GM12878 (cell line): ENCODE results near the gene EMC1. TPM values are rescaled to one million over a fixed set of nuclear protein-coding genes. Genes with fewer than 3 reads are reported as not detected.

Experiments used
- ATAC-seq: fragments of 200-7000 bp; cut with Tn5 transposase; 3 replicates; pipeline ENCODE4 v1.9.1; 2020; ENCODE audit warnings: mild to moderate bottlenecking, moderate library complexity
- BruUV-seq: library from RNA; stranded (reverse); fragments of 400-500 nt; replicated peaks from 2 replicates; lab custom pipeline; 2021; lab: Mats Ljungman, UMichigan
- CTCF ChIA-PET: fragments of 300-600 bp; sonication (Branson Sonifier 250); formaldehyde crosslinking; extraction: SDS; loops from one replicate; lab custom pipeline; 2021; ENCODE audit warnings: inconsistent platforms; lab: Yijun Ruan, JAX
- POLR2A ChIA-PET: fragments of 350-600 bp; formaldehyde crosslinking; extraction: SDS; loops from one replicate; lab custom pipeline; 2021; ENCODE audit warnings: inconsistent platforms; lab: Charles Lee
- RAD21 ChIA-PET: fragments of 300-600 bp; sonication (Branson Sonifier 250); formaldehyde crosslinking; loops from one replicate; lab custom pipeline; 2023; ENCODE audit warnings: antibody characterized with exemption; ENCODE audit not compliant: unreplicated experiment; lab: Charles Lee
- SMC1A ChIA-PET: fragments of 300-600 bp; sonication (Branson Sonifier 250); formaldehyde crosslinking; loops from one replicate; lab custom pipeline; 2023; ENCODE audit not compliant: unreplicated experiment, uncharacterized antibody; lab: Charles Lee
- DNase-seq: peaks from one replicate; pipeline ENCODE4 v3.0.0-alpha.2; 2011; ENCODE audit warnings: low read depth, low spot score
- FAIRE-seq: peaks from 3 replicates; lab custom pipeline; 2011; peaks lifted over from hg19 to GRCh38; lab: Jason Lieb, UNC
- H2AFZ ChIP-seq: 2 replicates; pipeline ENCODE4 v1.6.0; 2011; ENCODE audit warnings: low read depth, low read length, control low read depth; ENCODE audit not compliant: control insufficient read depth
- H3K27ac ChIP-seq: 2 replicates; pipeline ENCODE4 v1.5.1; 2011; ENCODE audit warnings: control low read depth; ENCODE audit not compliant: control insufficient read depth, insufficient read depth
- H3K27me3 ChIP-seq, 2 experiments: replicated peaks in 1 of 2; 2 replicates each; pipeline versions ENCODE4 v1.6.0 to v1.6.1; 2011; ENCODE audit warnings: low read length in 1 of 2; ENCODE audit not compliant: control insufficient read depth in 2 of 2, insufficient read depth in 2 of 2
- H3K36me3 ChIP-seq, 2 experiments: 2 replicates each; pipeline ENCODE4 v1.5.1; 2011; ENCODE audit warnings: low read length in 1 of 2; ENCODE audit not compliant: control insufficient read depth in 2 of 2, insufficient read depth in 2 of 2
- H3K4me1 ChIP-seq: 2 replicates; pipeline ENCODE4 v1.6.1; 2011; ENCODE audit warnings: mild to moderate bottlenecking, low read length, moderate library complexity, mixed read lengths; ENCODE audit not compliant: control insufficient read depth, insufficient read depth
- H3K4me2 ChIP-seq: 2 replicates; pipeline ENCODE4 v1.6.0; 2011; ENCODE audit warnings: control low read depth; ENCODE audit not compliant: control insufficient read depth, insufficient read depth
- H3K4me3 ChIP-seq: fragments of 200-600 bp; sonication (generic); 2 replicates; pipeline ENCODE4 v1.5.1; 2016
- H3K79me2 ChIP-seq: 2 replicates; pipeline ENCODE4 v1.6.0; 2011; ENCODE audit warnings: low read length; ENCODE audit not compliant: control insufficient read depth, insufficient read depth
- H3K9ac ChIP-seq: 2 replicates; pipeline ENCODE4 v1.8.0; 2011; ENCODE audit warnings: low read length, control low read depth, mixed read lengths; ENCODE audit not compliant: control insufficient read depth, insufficient read depth
- H3K9me3 ChIP-seq: replicated peaks from 3 replicates; pipeline ENCODE4 v1.5.1; 2011; ENCODE audit warnings: mild to moderate bottlenecking, low read length; ENCODE audit not compliant: control insufficient read depth, insufficient read depth
- H4K20me1 ChIP-seq: 2 replicates; pipeline ENCODE4 v1.6.0; 2011; ENCODE audit not compliant: control insufficient read depth, insufficient read depth
- BHLHE40 ChIP-seq, 2 experiments: fragments of 450-650 bp in 1 of 2; IDR thresholded peaks; 2 replicates each; pipeline ENCODE4 v1.6.1; 2011 to 2017; ENCODE audit warnings: low read depth in 2 of 2, borderline replicate concordance in 1 of 2, improper control_type of control experiment in 1 of 2, low read length in 1 of 2, mild to moderate bottlenecking in 1 of 2
- EP300 ChIP-seq, 2 experiments: fragments of 150-350 bp in 1 of 2; IDR thresholded peaks; 2 replicates each; pipeline ENCODE4 v1.6.1; 2011 to 2012; ENCODE audit warnings: low read depth in 2 of 2, low read length in 2 of 2, borderline replicate concordance in 1 of 2, improper control_type of control experiment in 1 of 2, inconsistent platforms in 1 of 2; ENCODE audit not compliant: control insufficient read depth in 1 of 2
- GATAD2B ChIP-seq: fragments of 450-650 bp; conservative IDR thresholded peaks from 2 replicates; pipeline ENCODE4 v1.6.1; 2017; ENCODE audit warnings: low read depth, mild to moderate bottlenecking, moderate library complexity
- ZSCAN29 ChIP-seq: fragments of 450-650 bp; IDR thresholded peaks from 2 replicates; pipeline ENCODE4 v1.6.1; 2017; ENCODE audit warnings: mild to moderate bottlenecking, moderate library complexity
- WGBS: methylation state at CpG from one replicate; pipeline ENCODE4 v1.1.6; 2016; ENCODE audit warnings: low lambda C conversion rate; ENCODE audit not compliant: insufficient replicate concordance, insufficient coverage; ENCODE audit errors: missing lambda C conversion rate; 5-methylcytosine and 5-hydroxymethylcytosine counted together
- in situ Hi-C: fragments of 300-500 bp; cut with MboI; formaldehyde crosslinking; loops from 9 replicates; pipeline ENCODE4 v1.14.3; 2018; ENCODE audit warnings: mixed read lengths
- intact Hi-C: fragments of 100-400 bp; cut with micrococcal nuclease; formaldehyde crosslinking; loops from one replicate; pipeline ENCODE4 v1.14.2; 2022; ENCODE audit not compliant: unreplicated experiment
- polyA plus RNA-seq, 11 experiments: library from polyadenylated mRNA; depleted of rRNA in 4 of 11; unstranded in 6 of 11; stranded (reverse) in 5 of 11; fragments of >200 nt; fragmentation: Nextera tagmentation in 4 of 11; fragmentation: Illumina TruSeq in 1 of 11; extraction: Ambion mirVana in 4 of 11; extraction: Trizol in 1 of 11; gene quantifications; 1 replicate in 1 of 11; 2 replicates in 10 of 11; pipeline versions ENCODE4 v1.2.1 to v1.2.3, GENCODE V29; 2011 to 2016; ENCODE audit warnings: inconsistent platforms in 2 of 11, missing spikeins in 2 of 11, low read depth in 1 of 11
- total RNA-seq, 4 experiments: library from RNA; depleted of rRNA in 3 of 4; stranded (reverse); fragments of >200 nt in 3 of 4; fragmentation: Illumina TruSeq in 1 of 4; extraction: Trizol in 1 of 4; gene quantifications; 2 replicates each; pipeline versions ENCODE4 v1.2.1 to v1.2.3, GENCODE V29; 2013 to 2021
- TF ChIP-seq, protein P1 (sequence below): IDR thresholded peaks from 2 replicates; pipeline ENCODE4 v1.6.1; 2012; ENCODE audit warnings: low read depth, low read length, improper control_type of control experiment
- TF ChIP-seq, protein P2 (sequence below), 3 experiments: IDR thresholded peaks in 2 of 3; conservative IDR thresholded peaks in 1 of 3; 2 replicates each; pipeline ENCODE4 v1.5.1; 2011; ENCODE audit warnings: low read depth in 3 of 3, low read length in 3 of 3, mild to moderate bottlenecking in 3 of 3, control low read depth in 2 of 3, moderate library complexity in 2 of 3, inconsistent platforms in 1 of 3, mixed read lengths in 1 of 3; ENCODE audit not compliant: control insufficient read depth in 2 of 3, insufficient read depth in 1 of 3; ENCODE audit errors: extremely low read depth in 1 of 3

EMC1 gene
- total and polyA plus RNA-seq, 10 of the 15 experiments (the other 5 are each of a cell fraction or from before 2014, with no cell fraction given) = 12.2 to 43.6 (median 20.6) TPM

DNA sequence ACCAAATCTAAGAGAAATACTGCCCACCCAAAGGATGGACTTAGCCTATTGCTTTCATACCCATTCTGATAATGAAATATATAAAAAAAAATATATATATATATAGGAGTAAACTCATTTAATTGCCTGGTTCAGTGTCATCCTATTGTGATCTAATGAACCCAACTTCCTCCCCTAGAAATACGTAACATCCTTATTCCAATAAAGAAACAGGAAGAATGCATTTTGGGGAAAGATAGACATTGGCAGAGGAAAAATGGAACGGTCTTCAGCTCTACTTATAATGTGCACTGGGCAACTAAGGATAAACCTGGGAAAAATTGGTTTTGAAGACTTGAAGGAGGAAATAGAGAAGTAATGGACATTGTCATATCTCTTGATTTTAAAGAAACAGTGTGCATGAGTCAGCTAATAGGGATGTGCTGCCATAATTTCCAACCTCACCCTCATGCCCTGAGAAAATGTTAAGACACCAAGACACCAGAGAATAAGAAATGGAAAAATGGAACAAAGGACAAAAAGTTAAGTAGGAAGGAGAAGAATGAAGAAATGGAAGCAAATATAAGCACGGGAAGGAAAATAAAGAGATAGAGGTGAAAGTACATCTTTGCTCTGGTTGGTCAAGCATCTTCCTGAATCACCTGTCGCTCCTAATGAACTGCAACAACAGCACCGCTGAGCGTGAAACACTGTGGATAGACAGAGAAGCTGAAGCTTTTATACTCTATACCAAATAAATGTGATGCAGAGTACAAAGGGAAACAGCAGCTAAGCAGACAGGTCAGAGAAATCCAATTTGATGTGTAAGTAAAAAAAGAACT lies 46.7 kb downstream of the EMC1 start (continued):
- TF ChIP-seq EP300 (IDR thresholded peaks at IDR 0.05; ENCODE audit: borderline replicate concordance in 1 of 2, control insufficient read depth in 1 of 2, low read depth in 2 of 2, low read length in 2 of 2) (no peak), GATAD2B (no peak)
- TF ChIP-seq, protein P1, sequence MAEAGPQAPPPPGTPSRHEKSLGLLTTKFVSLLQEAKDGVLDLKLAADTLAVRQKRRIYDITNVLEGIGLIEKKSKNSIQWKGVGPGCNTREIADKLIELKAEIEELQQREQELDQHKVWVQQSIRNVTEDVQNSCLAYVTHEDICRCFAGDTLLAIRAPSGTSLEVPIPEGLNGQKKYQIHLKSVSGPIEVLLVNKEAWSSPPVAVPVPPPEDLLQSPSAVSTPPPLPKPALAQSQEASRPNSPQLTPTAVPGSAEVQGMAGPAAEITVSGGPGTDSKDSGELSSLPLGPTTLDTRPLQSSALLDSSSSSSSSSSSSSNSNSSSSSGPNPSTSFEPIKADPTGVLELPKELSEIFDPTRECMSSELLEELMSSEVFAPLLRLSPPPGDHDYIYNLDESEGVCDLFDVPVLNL = no peak

GRCh38 chr1:19203440-19203839 lies 47.9 kb downstream of the EMC1 start:
- DNase-seq (no peak), ATAC-seq (no peak), FAIRE-seq (no peak)
- no TSS peak for BruUV-seq
- CTCF ChIA-PET = no interaction called here
- intact Hi-C loops = loop anchor here (10.0 kb wide), 1 partner anchor 249 kb away; the partner anchor contains the start of gene IFFO2
- Histone ChIP-seq H3K79me2 (peaks cover 68% of the 10 kb centered on the region), H3K36me3 (peaks cover 5 to 12% of the 10 kb centered on the region in 2 experiments; a peak in 3 of 4 replicates), H2AFZ (no peak overlapping the region), H3K27ac (no peak overlapping the region), H3K9ac (no peak overlapping the region), H3K9me3 (no peaks in the 10 kb centered on the region), H4K20me1 (no peaks in the 10 kb centered on the region), H3K27me3 (no peaks in the 10 kb centered on the region), H3K4me3 (no peak overlapping the region), H3K4me1 (peaks cover 13% of the 10 kb centered on the region), H3K4me2 (no peak overlapping the region)
- in situ Hi-C loops = no loop called here
- SMC1A ChIA-PET = interaction anchor here (1.6 kb wide), 1 partner anchor 9 kb away, joined by 7 read pairs; no protein-coding TSS in a partner anchor
- POLR2A ChIA-PET = no interaction called here
- TF ChIP-seq BHLHE40 (IDR thresholded peaks at IDR 0.05; ENCODE audit: borderline replicate concordance in 1 of 2, low read depth in 2 of 2, low read length in 1 of 2) (no peak), ZSCAN29 (no peak)
- TF ChIP-seq, protein P2, sequence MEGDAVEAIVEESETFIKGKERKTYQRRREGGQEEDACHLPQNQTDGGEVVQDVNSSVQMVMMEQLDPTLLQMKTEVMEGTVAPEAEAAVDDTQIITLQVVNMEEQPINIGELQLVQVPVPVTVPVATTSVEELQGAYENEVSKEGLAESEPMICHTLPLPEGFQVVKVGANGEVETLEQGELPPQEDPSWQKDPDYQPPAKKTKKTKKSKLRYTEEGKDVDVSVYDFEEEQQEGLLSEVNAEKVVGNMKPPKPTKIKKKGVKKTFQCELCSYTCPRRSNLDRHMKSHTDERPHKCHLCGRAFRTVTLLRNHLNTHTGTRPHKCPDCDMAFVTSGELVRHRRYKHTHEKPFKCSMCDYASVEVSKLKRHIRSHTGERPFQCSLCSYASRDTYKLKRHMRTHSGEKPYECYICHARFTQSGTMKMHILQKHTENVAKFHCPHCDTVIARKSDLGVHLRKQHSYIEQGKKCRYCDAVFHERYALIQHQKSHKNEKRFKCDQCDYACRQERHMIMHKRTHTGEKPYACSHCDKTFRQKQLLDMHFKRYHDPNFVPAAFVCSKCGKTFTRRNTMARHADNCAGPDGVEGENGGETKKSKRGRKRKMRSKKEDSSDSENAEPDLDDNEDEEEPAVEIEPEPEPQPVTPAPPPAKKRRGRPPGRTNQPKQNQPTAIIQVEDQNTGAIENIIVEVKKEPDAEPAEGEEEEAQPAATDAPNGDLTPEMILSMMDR (IDR thresholded peaks at IDR 0.05 in 2 of 3, conservative IDR thresholded peaks at IDR 0.05 in 1 of 3; ENCODE audit: control insufficient read depth in 2 of 3, extremely low read depth in 1 of 3, insufficient read depth in 1 of 3, low read depth in 3 of 3, low read length in 3 of 3) = no peak
- 96% methylated on average over 2 of the region's 2 CpGs for WGBS
- RAD21 ChIA-PET = no interaction called here
